Sigmoid colon (tissue), 7 donors: Measurements from ENCODE around the gene WBP2. TPM values are rescaled to one million over a fixed set of nuclear protein-coding genes. Genes with fewer than 3 reads are reported as not detected.

ENCODE experiments used
- DNase-seq: peaks from one replicate; pipeline ENCODE4 v3.0.0-alpha.2; 2019
- H3K27ac ChIP-seq, 4 donors: fragments of 200-600 bp; sonication (generic); one replicate each; pipeline ENCODE4 v1.5.1; 2016 to 2019; ENCODE audit warnings: mild to moderate bottlenecking in 1 of 4
- H3K27me3 ChIP-seq, 3 donors: fragments of 200-600 bp; sonication (generic); one replicate each; pipeline ENCODE4 v1.5.1; 2019; ENCODE audit warnings: mild to moderate bottlenecking in 1 of 3
- H3K36me3 ChIP-seq, 4 donors: fragments of 200-600 bp; sonication (generic); one replicate each; pipeline ENCODE4 v1.5.1; 2016 to 2019
- H3K4me1 ChIP-seq, 4 donors: fragments of 200-600 bp; sonication (generic); one replicate each; pipeline ENCODE4 v1.5.1; 2017 to 2019
- H3K4me3 ChIP-seq, 4 donors: fragments of 200-600 bp; sonication (generic); one replicate each; pipeline ENCODE4 v1.5.1; 2017 to 2019; ENCODE audit warnings: mild to moderate bottlenecking in 2 of 4, moderate library complexity in 1 of 4
- H3K9me3 ChIP-seq, 4 donors: fragments of 200-600 bp in 3 of 4; sonication (generic) in 3 of 4; one replicate each; pipeline versions ENCODE4 v1.5.1 to v1.6.1; 2013 to 2019
- CTCF ChIP-seq, 4 experiments: fragments of 450-650 bp in 3 of 4; fragments of 200-600 bp in 1 of 4; IDR thresholded peaks; one replicate each; pipeline ENCODE4 v1.5.1; 2016 to 2019; ENCODE audit warnings: antibody characterized with exemption in 4 of 4, mild to moderate bottlenecking in 3 of 4, moderate library complexity in 2 of 4
- EP300 ChIP-seq, 4 donors: sonication (generic); formaldehyde crosslinking; IDR thresholded peaks; one replicate each; pipeline ENCODE4 v1.6.1; 2017; ENCODE audit warnings: antibody characterized with exemption in 4 of 4
- POLR2A ChIP-seq, 2 donors: fragments of 450-650 bp; IDR thresholded peaks; one replicate each; pipeline ENCODE4 v1.6.1; 2016; ENCODE audit warnings: antibody characterized with exemption in 2 of 2, mild to moderate bottlenecking in 2 of 2, moderate library complexity in 2 of 2
- POLR2AphosphoS5 ChIP-seq, 4 donors: sonication (generic); formaldehyde crosslinking; IDR thresholded peaks; one replicate each; pipeline ENCODE4 v1.6.1; 2017; ENCODE audit warnings: antibody characterized with exemption in 4 of 4
- WGBS, 2 donors: extraction: QIAGEN DNeasy Blood & Tissue Kit; methylation state at CpG; one replicate each; pipeline ENCODE4 v1.1.7; 2013; 5-methylcytosine and 5-hydroxymethylcytosine counted together
- intact Hi-C: fragments of 100-400 bp; cut with DNase I; formaldehyde crosslinking; loops from one replicate; pipeline ENCODE4 v1.15.1; 2023
- polyA plus RNA-seq, 3 donors: library from polyadenylated mRNA; stranded (reverse); fragments of 200-250 nt; gene quantifications; one replicate each; pipeline ENCODE4 v1.2.3, GENCODE V29; 2013
- total RNA-seq, 4 donors: library from RNA; depleted of rRNA; stranded (reverse); fragments of >200 nt; gene quantifications; one replicate each; pipeline ENCODE4 v1.1.0, GENCODE V29; 2016
- donor health status: healthy with polysubstance abuse.
- donor health status: Bipolar disorder and iron deficiency.
- donor health status: healthy.

The WBP2 gene
- total and polyA plus RNA-seq, 7 donors, result 44.2 to 110 (median 73.1) TPM

- intact Hi-C loops, result no loop called here
- 95% methylated on average over 12 of the region's 12 CpGs for WGBS, 2 donors
- peak; percentile 89 for DNase-seq
- Histone ChIP-seq H3K27me3 (no peaks in the 10 kb centered on the region), H3K36me3 (peaks cover 46 to 65% (median 51%) of the 10 kb centered on the region in 4 donors), H3K4me3 (no peak overlapping the region), H3K4me1 (peaks cover 0 to 75% (median 60%) of the 10 kb centered on the region in 4 donors), H3K27ac (peak overlapping the region in 3 of 4 donors; percentile 98 to 100 (median 99)), H3K9me3 (no peaks in the 10 kb centered on the region)
- TF ChIP-seq EP300 (IDR thresholded peaks at IDR 0.05) (peak in 3 of 4 donors; percentile 26 to 67 (median 56)), CTCF (IDR thresholded peaks at IDR 0.05) (no peak), POLR2AphosphoS5 (IDR thresholded peaks at IDR 0.05) (peak; percentile 34 to 71 (median 44))
Observed at GRCh38 chr17:75850928-75851692, 4.0 kb downstream of the WBP2 start.

- H3K4me1 ChIP-seq, result peaks cover 0 to 88% (median 72%) of the 10 kb centered on the region in 4 donors
- no peak for TF ChIP-seq POLR2A (IDR thresholded peaks at IDR 0.05)
- no peak for TF ChIP-seq EP300 (IDR thresholded peaks at IDR 0.05)
- peak in 1 of 4 donors; percentile 13 for TF ChIP-seq POLR2AphosphoS5 (IDR thresholded peaks at IDR 0.05)
- no peak for TF ChIP-seq CTCF (IDR thresholded peaks at IDR 0.05)
- no peak for DNase-seq
- WGBS, 2 donors, result 91 to 93% methylated on average over 9 of the region's 9 CpGs
- H3K9me3 ChIP-seq, result no peaks in the 10 kb centered on the region
- intact Hi-C loops, result no loop called here
- H3K27ac ChIP-seq, result peak overlapping the region; percentile 34 to 100 (median 74)
- no peaks in the 10 kb centered on the region for H3K27me3 ChIP-seq
- peaks cover 48 to 73% (median 55%) of the 10 kb centered on the region in 4 donors for H3K36me3 ChIP-seq
- H3K4me3 ChIP-seq, result no peak overlapping the region
Observed at GRCh38 chr17:75849724-75850123, 5.4 kb downstream of the WBP2 start.

- peaks cover 48 to 73% (median 55%) of the 10 kb centered on the region in 4 donors for H3K36me3 ChIP-seq
- H3K27me3 ChIP-seq, result no peaks in the 10 kb centered on the region
- WGBS, 2 donors, result 92 to 96% methylated on average over 11 of the region's 11 CpGs
- DNase-seq, result no peak
- H3K9me3 ChIP-seq, result no peaks in the 10 kb centered on the region
- peak overlapping the region; percentile 34 to 100 (median 74) for H3K27ac ChIP-seq
- TF ChIP-seq CTCF (IDR thresholded peaks at IDR 0.05), result no peak
- no peak for TF ChIP-seq POLR2AphosphoS5 (IDR thresholded peaks at IDR 0.05)
- TF ChIP-seq POLR2A (IDR thresholded peaks at IDR 0.05), result no peak
- TF ChIP-seq EP300 (IDR thresholded peaks at IDR 0.05), result no peak
- H3K4me1 ChIP-seq, result peaks cover 0 to 88% (median 73%) of the 10 kb centered on the region in 4 donors
- H3K4me3 ChIP-seq, result no peak overlapping the region
- intact Hi-C loops, result no loop called here
Observed at GRCh38 chr17:75849279-75849646, 5.9 kb downstream of the WBP2 start.

- H3K27me3 ChIP-seq, result no peaks in the 10 kb centered on the region
- peaks cover 0 to 82% (median 68%) of the 10 kb centered on the region in 4 donors for H3K4me1 ChIP-seq
- intact Hi-C loops, result no loop called here
- peak; percentile 82 for DNase-seq
- TF ChIP-seq POLR2AphosphoS5 (IDR thresholded peaks at IDR 0.05) (peak in 2 of 4 donors; percentile 12 to 29), CTCF (IDR thresholded peaks at IDR 0.05) (peak; percentile 29 to 57 (median 55)), EP300 (IDR thresholded peaks at IDR 0.05) (no peak), POLR2A (IDR thresholded peaks at IDR 0.05) (no peak)
- H3K9me3 ChIP-seq, result no peaks in the 10 kb centered on the region
- H3K27ac ChIP-seq, result peak overlapping the region; percentile 34 to 100 (median 74)
- H3K36me3 ChIP-seq, result peaks cover 48 to 73% (median 55%) of the 10 kb centered on the region in 4 donors
- WGBS, 2 donors, result 47 to 52% methylated on average over 16 of the region's 16 CpGs
- no peak overlapping the region for H3K4me3 ChIP-seq
Observed at GRCh38 chr17:75848523-75849278, 6.4 kb downstream of the WBP2 start.
